SU-DHL-6 (cell line): ENCODE results near the gene UBAC2.

Source experiments
- EZH2phosphoT487 ChIP-seq: fragments of 200-600 bp; sonication (generic), shearing (Covaris generic); conservative IDR thresholded peaks from 2 replicates; pipeline ENCODE4 v1.6.1; 2018; ENCODE audit warnings: mild to moderate bottlenecking, antibody characterized with exemption, low read length, moderate library complexity, mixed read lengths
- TF ChIP-seq, protein P1 (sequence below): fragments of 200-600 bp; sonication (generic); IDR thresholded peaks from one replicate; pipeline ENCODE4 v1.5.1; 2017; ENCODE audit warnings: antibody characterized with exemption, mild to moderate bottlenecking, low read length, moderate library complexity; ENCODE audit not compliant: insufficient read depth, poor library complexity, severe bottlenecking

DNA sequence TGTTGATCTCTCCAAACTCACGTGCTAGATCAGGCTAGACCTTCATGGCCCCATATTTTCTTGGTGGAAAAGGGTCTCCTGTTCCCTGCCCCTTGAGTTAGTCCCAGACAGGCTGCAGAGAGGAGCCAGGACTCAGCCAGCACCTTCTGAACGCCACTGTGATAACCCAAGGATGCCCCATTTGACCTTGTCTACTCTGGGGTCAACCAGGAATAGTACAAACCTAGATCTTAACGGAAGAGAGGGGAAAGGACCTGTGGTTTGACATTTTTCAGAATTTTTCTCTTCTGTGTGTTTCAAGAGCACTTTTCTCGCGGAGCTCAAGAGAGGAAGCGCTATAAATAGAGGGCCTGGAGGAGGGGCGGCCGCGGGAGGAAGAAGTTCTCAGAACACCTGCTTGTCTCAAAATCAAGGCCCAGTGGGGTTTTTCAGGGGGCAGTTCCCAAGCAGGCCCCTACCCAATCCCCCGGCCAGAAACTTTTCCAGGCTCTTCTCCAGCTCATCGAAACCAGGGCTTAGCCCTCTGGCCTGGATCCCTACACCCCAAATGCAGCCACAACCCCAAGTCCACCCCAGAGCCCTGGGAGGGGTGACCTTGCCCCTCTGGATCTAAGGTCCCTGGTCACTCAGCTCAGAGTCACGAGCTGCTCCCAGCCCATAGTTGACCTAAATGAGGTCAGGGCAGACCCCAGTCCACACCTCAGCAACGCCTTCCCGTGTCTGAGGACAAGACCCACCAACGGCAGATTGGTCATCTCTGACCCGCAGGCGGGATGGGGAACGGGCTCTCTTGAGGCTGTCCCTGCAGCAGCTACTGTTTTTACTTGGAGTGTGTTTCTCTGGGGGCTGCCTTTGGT lies 225.1 kb downstream of the UBAC2 start:
- TF ChIP-seq, protein P1, sequence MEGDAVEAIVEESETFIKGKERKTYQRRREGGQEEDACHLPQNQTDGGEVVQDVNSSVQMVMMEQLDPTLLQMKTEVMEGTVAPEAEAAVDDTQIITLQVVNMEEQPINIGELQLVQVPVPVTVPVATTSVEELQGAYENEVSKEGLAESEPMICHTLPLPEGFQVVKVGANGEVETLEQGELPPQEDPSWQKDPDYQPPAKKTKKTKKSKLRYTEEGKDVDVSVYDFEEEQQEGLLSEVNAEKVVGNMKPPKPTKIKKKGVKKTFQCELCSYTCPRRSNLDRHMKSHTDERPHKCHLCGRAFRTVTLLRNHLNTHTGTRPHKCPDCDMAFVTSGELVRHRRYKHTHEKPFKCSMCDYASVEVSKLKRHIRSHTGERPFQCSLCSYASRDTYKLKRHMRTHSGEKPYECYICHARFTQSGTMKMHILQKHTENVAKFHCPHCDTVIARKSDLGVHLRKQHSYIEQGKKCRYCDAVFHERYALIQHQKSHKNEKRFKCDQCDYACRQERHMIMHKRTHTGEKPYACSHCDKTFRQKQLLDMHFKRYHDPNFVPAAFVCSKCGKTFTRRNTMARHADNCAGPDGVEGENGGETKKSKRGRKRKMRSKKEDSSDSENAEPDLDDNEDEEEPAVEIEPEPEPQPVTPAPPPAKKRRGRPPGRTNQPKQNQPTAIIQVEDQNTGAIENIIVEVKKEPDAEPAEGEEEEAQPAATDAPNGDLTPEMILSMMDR: no peak
- TF ChIP-seq EZH2phosphoT487: no peak
